Colonic mucosa (tissue), 4 donors: Measurements from ENCODE around the gene SLC6A20. TPM values are rescaled to one million over a fixed set of nuclear protein-coding genes. Genes with fewer than 3 reads are reported as not detected.
A peak's percentile ranks its signal among the peaks of the same experiment; 100 is the strongest.

ENCODE experiments used
- DNase-seq: peaks from one replicate; pipeline ENCODE4 v3.0.0-alpha.2; 2020
- H3K27ac ChIP-seq: fragments of 200-600 bp; one replicate; pipeline ENCODE4 v1.8.0; 2021
- H3K27me3 ChIP-seq: fragments of 200-600 bp; one replicate; pipeline ENCODE4 v1.8.0; 2021
- H3K36me3 ChIP-seq: fragments of 200-600 bp; one replicate; pipeline ENCODE4 v1.8.0; 2021
- H3K4me1 ChIP-seq: fragments of 200-600 bp; one replicate; pipeline ENCODE4 v1.8.0; 2021; ENCODE audit warnings: mild to moderate bottlenecking
- H3K4me3 ChIP-seq: fragments of 200-600 bp; one replicate; pipeline ENCODE4 v1.8.0; 2021
- H3K9ac ChIP-seq, 2 donors: one replicate each; pipeline ENCODE4 v1.7.0; 2013; ENCODE audit warnings: control low read depth in 2 of 2, low read depth in 2 of 2, low read length in 2 of 2
- H3K9me3 ChIP-seq: fragments of 200-600 bp; one replicate; pipeline ENCODE4 v1.8.0; 2021
- CTCF ChIP-seq: fragments of 200-600 bp; IDR thresholded peaks from one replicate; pipeline ENCODE4 v1.8.0; 2022; ENCODE audit warnings: antibody characterized with exemption, mild to moderate bottlenecking
- intact Hi-C: fragments of 100-400 bp; cut with DNase I; formaldehyde crosslinking; loops from one replicate; pipeline ENCODE4 v1.14.1; 2022
- total RNA-seq, 2 donors: library from RNA; stranded (reverse); fragmentation: NEBNext Ultra II Directional in 1 of 2; extraction: Animal tissue kit (Norgen Biotek cat#: 25700) in 1 of 2; gene quantifications; one replicate each; pipeline ENCODE4 v1.2.1, GENCODE V29; 2021
- donor health status: healthy.
- donor health status: DM: no; HTN: no; CAD: no.
- donor health status: DM: no; HTN: no; CAD: no.

Gene SLC6A20
- total RNA-seq, 2 donors from 2014 or later: 4.2 to 4.4 TPM

DNA sequence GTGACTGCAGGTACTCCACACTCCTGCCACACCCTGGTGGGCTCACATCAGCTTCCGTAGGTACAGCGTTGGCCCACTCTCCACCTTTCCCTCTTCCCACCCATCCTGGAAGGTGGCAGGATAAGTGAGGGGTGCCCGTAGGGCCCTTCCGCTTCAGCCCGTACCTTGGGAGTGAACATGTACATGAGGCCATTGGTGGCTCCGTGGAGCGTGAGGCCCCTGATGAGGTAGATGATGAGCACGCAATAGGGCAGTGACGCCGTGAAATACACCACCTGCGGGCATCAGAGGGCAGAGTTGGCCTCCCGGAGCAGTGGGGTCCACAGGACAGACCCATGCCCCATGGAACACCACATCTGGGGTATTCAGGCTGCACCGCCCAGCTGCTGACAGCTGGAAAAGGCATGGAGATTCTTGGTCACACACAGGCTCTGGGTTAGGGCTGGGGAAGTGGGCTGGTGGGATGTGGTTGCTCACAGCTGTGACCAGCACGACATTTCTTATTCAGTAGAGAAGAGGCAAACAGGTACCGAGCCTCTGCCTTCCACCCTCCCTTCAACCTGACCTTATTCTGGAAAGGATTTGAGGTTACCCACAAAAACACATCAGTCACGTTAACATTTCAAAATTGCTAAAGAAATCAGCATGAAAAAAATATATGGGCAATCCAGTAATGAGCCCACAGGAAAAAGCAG lies 23.8 kb downstream of the SLC6A20 start:
- Histone ChIP-seq H3K4me3 (no peak overlapping the region), H3K27ac (peak overlapping the region; percentile 57), H3K9ac (peak overlapping the region; percentile 5 to 43), H3K36me3 (no peaks in the 10 kb centered on the region), H3K9me3 (no peaks in the 10 kb centered on the region), H3K4me1 (peaks cover 11% of the 10 kb centered on the region), H3K27me3 (no peaks in the 10 kb centered on the region)
- intact Hi-C loops: no loop called here
- no peak for DNase-seq
- no peak for TF ChIP-seq CTCF

DNA sequence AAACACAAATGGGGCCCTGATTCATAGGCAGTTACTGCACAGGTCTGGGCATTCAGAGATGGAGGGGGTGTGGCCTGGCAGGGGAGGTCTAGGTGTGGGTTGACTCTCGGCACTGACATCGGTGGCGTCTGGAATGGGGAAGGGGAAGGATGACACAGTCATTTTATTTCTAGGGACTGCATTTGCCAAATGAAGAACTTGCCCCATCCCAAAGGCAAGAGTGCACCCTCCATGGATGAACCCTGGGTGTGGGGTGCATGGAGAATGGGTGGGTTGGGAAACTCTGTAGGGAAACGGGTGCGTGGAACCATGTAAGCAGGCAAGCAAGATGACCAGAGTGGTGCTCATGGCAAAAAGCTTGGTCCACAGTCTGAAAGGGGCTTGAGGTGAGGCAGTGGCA lies 24.5 kb downstream of the SLC6A20 start:
- Histone ChIP-seq H3K9ac (no peak overlapping the region), H3K9me3 (no peaks in the 10 kb centered on the region), H3K27ac (no peak overlapping the region), H3K36me3 (no peaks in the 10 kb centered on the region), H3K4me3 (no peak overlapping the region), H3K4me1 (peaks cover 11% of the 10 kb centered on the region), H3K27me3 (no peaks in the 10 kb centered on the region)
- TF ChIP-seq CTCF: no peak
- DNase-seq: no peak
- intact Hi-C loops: no loop called here

DNA sequence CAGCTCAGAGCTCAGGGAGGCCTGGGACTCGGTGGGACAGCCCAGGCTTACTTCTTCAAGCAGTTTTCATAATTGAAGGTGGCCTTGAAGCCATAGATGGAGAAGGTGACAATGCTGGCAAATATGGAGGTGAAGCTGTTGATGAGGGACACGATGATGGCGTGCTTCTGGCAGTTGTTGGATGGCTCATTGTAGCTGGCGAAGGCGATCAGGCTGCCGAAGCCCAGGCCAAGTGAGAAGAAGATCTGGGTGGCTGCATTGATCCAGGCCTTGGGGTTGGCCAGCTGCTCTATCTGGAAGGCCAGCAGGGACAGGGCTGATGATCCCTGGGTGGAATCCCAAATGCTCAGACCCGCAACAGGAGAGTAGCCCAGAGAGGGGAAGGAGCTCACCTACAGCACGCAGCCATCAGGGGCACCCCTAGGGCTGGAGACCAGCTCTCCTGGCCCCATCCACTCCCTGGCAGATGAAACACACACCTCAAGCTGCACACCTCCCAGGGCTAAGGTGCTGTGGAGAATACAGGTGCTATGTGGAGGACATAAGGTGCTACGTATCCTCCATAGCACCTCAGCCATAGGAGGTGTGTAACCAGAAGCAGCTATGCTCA lies 25.1 kb downstream of the SLC6A20 start:
- peaks cover 11% of the 10 kb centered on the region for H3K4me1 ChIP-seq
- no peak overlapping the region for H3K4me3 ChIP-seq
- TF ChIP-seq CTCF: no peak
- H3K27me3 ChIP-seq: no peaks in the 10 kb centered on the region
- intact Hi-C loops: no loop called here
- H3K27ac ChIP-seq: no peak overlapping the region
- no peak overlapping the region for H3K9ac ChIP-seq
- no peaks in the 10 kb centered on the region for H3K36me3 ChIP-seq
- no peaks in the 10 kb centered on the region for H3K9me3 ChIP-seq
- DNase-seq: no peak

- Histone ChIP-seq H3K4me3 (no peak overlapping the region), H3K9me3 (no peaks in the 10 kb centered on the region), H3K27ac (no peak overlapping the region), H3K4me1 (no peaks in the 10 kb centered on the region), H3K9ac (no peak overlapping the region), H3K36me3 (no peaks in the 10 kb centered on the region), H3K27me3 (no peaks in the 10 kb centered on the region)
- TF ChIP-seq CTCF: no peak
- DNase-seq: peak; percentile 3
- intact Hi-C loops: no loop called here
Measured at GRCh38 chr3:45765958-45766357, 30.4 kb downstream of the SLC6A20 start.

DNA sequence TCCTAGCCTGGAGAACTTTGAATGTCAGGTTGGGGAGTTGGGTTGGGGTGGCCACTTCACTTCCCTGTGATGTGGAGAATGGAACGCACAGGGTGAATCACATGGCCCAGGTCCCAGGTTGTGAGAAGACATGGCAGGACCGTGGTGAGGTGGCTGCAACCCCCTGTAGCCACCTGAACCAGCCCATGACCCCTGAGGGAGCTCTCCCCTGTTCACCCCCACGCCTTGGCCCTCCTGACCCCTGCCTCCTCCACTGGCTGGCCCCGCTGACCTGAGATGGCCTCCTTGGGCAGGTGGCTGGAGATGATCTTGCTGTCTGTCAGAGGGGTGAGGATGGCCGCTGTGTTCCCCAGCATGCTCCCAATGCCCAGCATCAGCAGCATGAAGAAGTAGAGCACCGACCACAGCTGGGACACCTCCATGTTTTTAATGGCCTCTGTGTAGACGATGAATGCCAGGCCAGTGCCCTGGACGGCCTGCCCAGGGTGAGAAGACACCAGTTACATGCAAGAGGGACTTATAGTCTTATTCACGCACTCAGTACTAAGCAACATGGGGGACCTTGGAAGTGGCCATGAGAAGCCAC lies 31.0 kb downstream of the SLC6A20 start:
- H3K36me3 ChIP-seq: no peaks in the 10 kb centered on the region
- DNase-seq: peak; percentile 8
- intact Hi-C loops: no loop called here

More for the DNA sequence above, 31.0 kb downstream of the SLC6A20 start:
- Histone ChIP-seq H3K9ac (no peak overlapping the region), H3K4me3 (no peak overlapping the region), H3K27me3 (no peaks in the 10 kb centered on the region), H3K9me3 (no peaks in the 10 kb centered on the region), H3K4me1 (no peaks in the 10 kb centered on the region), H3K27ac (no peak overlapping the region)
- no peak for TF ChIP-seq CTCF
